ENCODE results near the gene TMEM74B. TPM values are rescaled to one million over a fixed set of nuclear protein-coding genes. Genes with fewer than 3 reads are reported as not detected.

Gene TMEM74B
- total RNA-seq, 1 experiment from 2014 or later = 1.1 TPM

DNA sequence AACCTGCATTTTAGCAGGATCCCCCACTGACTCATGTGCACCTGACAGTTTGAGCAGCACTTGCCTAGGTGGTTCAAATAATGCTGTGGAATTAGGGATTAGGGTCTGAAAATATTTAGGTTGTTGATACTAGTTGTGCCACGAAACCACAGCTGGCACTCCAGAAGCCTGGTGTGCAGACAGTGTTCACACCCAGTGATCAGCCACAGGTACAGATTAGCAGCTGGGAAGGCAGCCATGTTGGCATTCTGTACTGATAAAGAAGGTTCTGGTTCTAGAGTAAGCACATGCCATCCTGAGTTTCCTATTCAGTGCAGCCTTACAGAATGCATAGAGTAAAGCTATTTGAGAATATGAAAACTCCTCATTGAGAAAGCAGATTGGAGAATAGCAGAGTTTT lies 30.1 kb downstream of the TMEM74B start:
- H3K27me3 ChIP-seq (ENCODE audit: control insufficient read depth, insufficient read depth, low read length) = no peaks in the 10 kb centered on the region
- no peaks in the 10 kb centered on the region for H3K9me3 ChIP-seq (ENCODE audit: control insufficient read depth, insufficient read depth, low read depth, low read length)
- intact Hi-C loops (cut with micrococcal nuclease; ENCODE audit: unreplicated experiment) = no loop called here
- ChIA-PET CTCF (no interaction called here), POLR2A (no interaction called here)
- no peak overlapping the region for H3K4me3 ChIP-seq (ENCODE audit: low read depth in 2 of 2, low read length in 2 of 2)
- DNase-seq (ENCODE audit: low read depth, low spot score) (no peak), ATAC-seq (no peak)
- H3K36me3 ChIP-seq (ENCODE audit: control insufficient read depth, insufficient read depth, low read length) = peaks cover 13% of the 10 kb centered on the region
- no peak overlapping the region for H3K27ac ChIP-seq (ENCODE audit: low read length)
- no peaks in the 10 kb centered on the region for H3K4me1 ChIP-seq (ENCODE audit: control insufficient read depth, insufficient read depth, low read length)
- no peak for TF ChIP-seq SIN3A (IDR thresholded peaks at IDR 0.05; ENCODE audit: borderline replicate concordance, insufficient read depth, low read depth, low read length)
- TF ChIP-seq, protein P1, sequence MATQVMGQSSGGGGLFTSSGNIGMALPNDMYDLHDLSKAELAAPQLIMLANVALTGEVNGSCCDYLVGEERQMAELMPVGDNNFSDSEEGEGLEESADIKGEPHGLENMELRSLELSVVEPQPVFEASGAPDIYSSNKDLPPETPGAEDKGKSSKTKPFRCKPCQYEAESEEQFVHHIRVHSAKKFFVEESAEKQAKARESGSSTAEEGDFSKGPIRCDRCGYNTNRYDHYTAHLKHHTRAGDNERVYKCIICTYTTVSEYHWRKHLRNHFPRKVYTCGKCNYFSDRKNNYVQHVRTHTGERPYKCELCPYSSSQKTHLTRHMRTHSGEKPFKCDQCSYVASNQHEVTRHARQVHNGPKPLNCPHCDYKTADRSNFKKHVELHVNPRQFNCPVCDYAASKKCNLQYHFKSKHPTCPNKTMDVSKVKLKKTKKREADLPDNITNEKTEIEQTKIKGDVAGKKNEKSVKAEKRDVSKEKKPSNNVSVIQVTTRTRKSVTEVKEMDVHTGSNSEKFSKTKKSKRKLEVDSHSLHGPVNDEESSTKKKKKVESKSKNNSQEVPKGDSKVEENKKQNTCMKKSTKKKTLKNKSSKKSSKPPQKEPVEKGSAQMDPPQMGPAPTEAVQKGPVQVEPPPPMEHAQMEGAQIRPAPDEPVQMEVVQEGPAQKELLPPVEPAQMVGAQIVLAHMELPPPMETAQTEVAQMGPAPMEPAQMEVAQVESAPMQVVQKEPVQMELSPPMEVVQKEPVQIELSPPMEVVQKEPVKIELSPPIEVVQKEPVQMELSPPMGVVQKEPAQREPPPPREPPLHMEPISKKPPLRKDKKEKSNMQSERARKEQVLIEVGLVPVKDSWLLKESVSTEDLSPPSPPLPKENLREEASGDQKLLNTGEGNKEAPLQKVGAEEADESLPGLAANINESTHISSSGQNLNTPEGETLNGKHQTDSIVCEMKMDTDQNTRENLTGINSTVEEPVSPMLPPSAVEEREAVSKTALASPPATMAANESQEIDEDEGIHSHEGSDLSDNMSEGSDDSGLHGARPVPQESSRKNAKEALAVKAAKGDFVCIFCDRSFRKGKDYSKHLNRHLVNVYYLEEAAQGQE (IDR thresholded peaks at IDR 0.05; ENCODE audit: insufficient read depth in 1 of 2, low read depth in 2 of 2, low read length in 1 of 2) = no peak
- BruUV-seq (replicated peaks) = no TSS peak
- in situ Hi-C loops (cut with HindIII; ENCODE audit: low pct_unique_long_range_greater_than_20kb, low sequenced_read_pairs) = no loop called here

DNA sequence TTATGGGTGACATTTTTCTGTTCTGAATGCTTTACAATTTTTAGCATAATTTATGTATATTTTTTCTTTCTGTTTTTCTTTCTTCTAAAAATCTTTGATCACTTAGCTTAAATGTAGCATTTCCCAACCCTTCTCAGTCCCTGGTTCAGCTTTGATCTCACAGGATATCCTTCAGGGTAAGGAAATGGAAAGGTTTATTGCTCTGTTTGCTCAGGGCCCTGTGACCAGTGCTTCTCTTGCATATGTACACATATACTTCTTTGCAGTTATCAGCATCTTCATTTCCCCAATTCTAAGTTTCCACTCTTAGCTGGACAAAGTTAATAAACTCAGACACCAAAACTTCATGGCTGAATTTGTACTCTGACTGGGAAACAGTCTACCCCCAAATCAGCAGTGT lies 30.6 kb downstream of the TMEM74B start:
- Histone ChIP-seq H3K27me3 (ENCODE audit: control insufficient read depth, insufficient read depth, low read length) (no peaks in the 10 kb centered on the region), H3K36me3 (ENCODE audit: control insufficient read depth, insufficient read depth, low read length) (peaks cover 15% of the 10 kb centered on the region), H3K27ac (ENCODE audit: low read length) (no peak overlapping the region), H3K4me3 (ENCODE audit: low read depth in 2 of 2, low read length in 2 of 2) (no peak overlapping the region), H3K9me3 (ENCODE audit: control insufficient read depth, insufficient read depth, low read depth, low read length) (no peaks in the 10 kb centered on the region), H3K4me1 (ENCODE audit: control insufficient read depth, insufficient read depth, low read length) (no peaks in the 10 kb centered on the region)
- POLR2A ChIA-PET = no interaction called here
- ATAC-seq (no peak), DNase-seq (ENCODE audit: low read depth, low spot score) (no peak)
- intact Hi-C loops (cut with micrococcal nuclease; ENCODE audit: unreplicated experiment) (no loop called here), in situ Hi-C loops (cut with HindIII; ENCODE audit: low pct_unique_long_range_greater_than_20kb, low sequenced_read_pairs) (no loop called here)
- BruUV-seq (replicated peaks) = no TSS peak
- CTCF ChIA-PET = no interaction called here
- TF ChIP-seq, protein P2, sequence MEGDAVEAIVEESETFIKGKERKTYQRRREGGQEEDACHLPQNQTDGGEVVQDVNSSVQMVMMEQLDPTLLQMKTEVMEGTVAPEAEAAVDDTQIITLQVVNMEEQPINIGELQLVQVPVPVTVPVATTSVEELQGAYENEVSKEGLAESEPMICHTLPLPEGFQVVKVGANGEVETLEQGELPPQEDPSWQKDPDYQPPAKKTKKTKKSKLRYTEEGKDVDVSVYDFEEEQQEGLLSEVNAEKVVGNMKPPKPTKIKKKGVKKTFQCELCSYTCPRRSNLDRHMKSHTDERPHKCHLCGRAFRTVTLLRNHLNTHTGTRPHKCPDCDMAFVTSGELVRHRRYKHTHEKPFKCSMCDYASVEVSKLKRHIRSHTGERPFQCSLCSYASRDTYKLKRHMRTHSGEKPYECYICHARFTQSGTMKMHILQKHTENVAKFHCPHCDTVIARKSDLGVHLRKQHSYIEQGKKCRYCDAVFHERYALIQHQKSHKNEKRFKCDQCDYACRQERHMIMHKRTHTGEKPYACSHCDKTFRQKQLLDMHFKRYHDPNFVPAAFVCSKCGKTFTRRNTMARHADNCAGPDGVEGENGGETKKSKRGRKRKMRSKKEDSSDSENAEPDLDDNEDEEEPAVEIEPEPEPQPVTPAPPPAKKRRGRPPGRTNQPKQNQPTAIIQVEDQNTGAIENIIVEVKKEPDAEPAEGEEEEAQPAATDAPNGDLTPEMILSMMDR (IDR thresholded peaks at IDR 0.05) = no peak
- TF ChIP-seq SIN3A (IDR thresholded peaks at IDR 0.05; ENCODE audit: borderline replicate concordance, insufficient read depth, low read depth, low read length) = no peak
- TF ChIP-seq, protein P1 (IDR thresholded peaks at IDR 0.05; ENCODE audit: insufficient read depth in 1 of 2, low read depth in 2 of 2, low read length in 1 of 2) = no peak
- no peak for TF ChIP-seq POLR2AphosphoS5 (IDR thresholded peaks at IDR 0.05; ENCODE audit: low read depth, low read length)
- TF ChIP-seq TCF7L2 (IDR thresholded peaks at IDR 0.05; ENCODE audit: low read depth, low read length) = no peak
